HG02798 (cell line): ENCODE measurements around the gene TSPAN17.
A peak's percentile ranks its signal among the peaks of the same experiment; 100 is the strongest.

ENCODE experiments used
- ATAC-seq: cut with Tn5 transposase; IDR thresholded peaks from one replicate; pipeline ENCODE4 v1.9.1; 2021; ENCODE audit warnings: mild to moderate bottlenecking; ENCODE audit not compliant: unreplicated experiment, poor library complexity

Gene TSPAN17

GRCh38 chr5:176639981-176640380 is 7.3 kb upstream of the TSPAN17 start:
- no peak for ATAC-seq

GRCh38 chr5:176640616-176641015 is 6.7 kb upstream of the TSPAN17 start:
- no peak for ATAC-seq

- no peak for ATAC-seq
Observed at GRCh38 chr5:176642675-176643490, 4.4 kb upstream of the TSPAN17 start.

GRCh38 chr5:176643491-176644219 is 3.6 kb upstream of the TSPAN17 start:
- ATAC-seq = no peak

- ATAC-seq = no peak
Observed at GRCh38 chr5:176644294-176644693, 3.0 kb upstream of the TSPAN17 start.

- no peak for ATAC-seq
Observed at GRCh38 chr5:176644878-176645670, 2.2 kb upstream of the TSPAN17 start.

- ATAC-seq = no peak
Observed at GRCh38 chr5:176646049-176646706, 1.1 kb upstream of the TSPAN17 start.

GRCh38 chr5:176646707-176647029 is 616 bp upstream of the TSPAN17 start:
- ATAC-seq = no peak

- no peak for ATAC-seq
Observed at GRCh38 chr5:176647843-176648473, 674 bp downstream of the TSPAN17 start.

- no peak for ATAC-seq
Observed at GRCh38 chr5:176648474-176649194, 1.4 kb downstream of the TSPAN17 start.

- no peak for ATAC-seq
Observed at GRCh38 chr5:176650354-176650884, 3.1 kb downstream of the TSPAN17 start.

- ATAC-seq = no peak
Observed at GRCh38 chr5:176651472-176651980, 4.2 kb downstream of the TSPAN17 start.

GRCh38 chr5:176652136-176652535 is 4.9 kb downstream of the TSPAN17 start:
- ATAC-seq = no peak

- peak; percentile 31 for ATAC-seq
Observed at GRCh38 chr5:176653401-176654385, 6.4 kb downstream of the TSPAN17 start.

GRCh38 chr5:176654856-176655255 is 7.6 kb downstream of the TSPAN17 start:
- no peak for ATAC-seq

- no peak for ATAC-seq
Observed at GRCh38 chr5:176656467-176656990, 9.2 kb downstream of the TSPAN17 start.

GRCh38 chr5:176658007-176658599 is 10.8 kb downstream of the TSPAN17 start:
- peak; percentile 45 for ATAC-seq
